IMR-90 (cell line): ENCODE data around the gene PNMA1. TPM values are rescaled to one million over a fixed set of nuclear protein-coding genes. Genes with fewer than 3 reads are reported as not detected.

Experiments used
- ATAC-seq: fragments of 200-7000 bp; cut with Tn5 transposase; 2 replicates; pipeline ENCODE4 v1.9.1; 2020; ENCODE audit warnings: low read depth, mild to moderate bottlenecking, moderate library complexity
- BruUV-seq: library from RNA; stranded (reverse); fragments of 400-500 nt; replicated peaks from 2 replicates; lab custom pipeline; 2021; lab: Mats Ljungman, UMichigan
- CTCF ChIA-PET: fragments of 300-600 bp; formaldehyde crosslinking; extraction: SDS; loops from one replicate; lab custom pipeline; 2021; ENCODE audit warnings: antibody characterized with exemption; lab: Yijun Ruan, JAX
- POLR2A ChIA-PET: fragments of 300-600 bp; sonication (Branson Sonifier 250); formaldehyde crosslinking; loops from one replicate; lab custom pipeline; 2022; ENCODE audit warnings: antibody characterized with exemption; ENCODE audit not compliant: unreplicated experiment; lab: Charles Lee
- DNase-seq: peaks from one replicate; pipeline ENCODE4 v3.0.0; 2013
- H2AFZ ChIP-seq: replicated peaks from 2 replicates; pipeline ENCODE3; 2013; ENCODE audit warnings: low read length, mild to moderate bottlenecking; ENCODE audit not compliant: poor library complexity
- H2AK5ac ChIP-seq: 2 replicates; pipeline ENCODE4 v1.6.1; 2013; ENCODE audit warnings: low read depth, low read length, inconsistent platforms
- H2AK9ac ChIP-seq: replicated peaks from 2 replicates; pipeline ENCODE3; 2013; ENCODE audit warnings: mild to moderate bottlenecking, low read depth, low read length, moderate library complexity; ENCODE audit not compliant: poor library complexity
- H2BK120ac ChIP-seq: 2 replicates; pipeline ENCODE4 v1.6.1; 2013; ENCODE audit warnings: low read depth, low read length, inconsistent platforms
- H2BK15ac ChIP-seq: 3 replicates; pipeline ENCODE4 v1.6.1; 2013; ENCODE audit warnings: low read depth, low read length, inconsistent platforms
- H2BK20ac ChIP-seq: 2 replicates; pipeline ENCODE4 v1.6.1; 2013; ENCODE audit warnings: low read depth, mild to moderate bottlenecking, inconsistent platforms, low read length, moderate library complexity
- H2BK5ac ChIP-seq: 2 replicates; pipeline ENCODE4 v1.6.1; 2013; ENCODE audit warnings: mild to moderate bottlenecking, low read depth, low read length, inconsistent platforms; ENCODE audit not compliant: poor library complexity, severe bottlenecking
- H3K14ac ChIP-seq: replicated peaks from 2 replicates; pipeline ENCODE4 v1.6.1; 2013; ENCODE audit warnings: low read depth, low read length, inconsistent platforms
- H3K18ac ChIP-seq: 2 replicates; pipeline ENCODE4 v1.6.1; 2013; ENCODE audit warnings: low read depth, low read length, control low read depth
- H3K23ac ChIP-seq: 2 replicates; pipeline ENCODE4 v1.6.1; 2013; ENCODE audit warnings: low read depth, low read length, inconsistent platforms
- H3K27ac ChIP-seq: 2 replicates; pipeline ENCODE4 v1.5.1; 2013; ENCODE audit warnings: mild to moderate bottlenecking, control low read depth, low read length; ENCODE audit not compliant: insufficient read depth
- H3K27me3 ChIP-seq: 2 replicates; pipeline ENCODE4 v1.6.1; 2013; ENCODE audit warnings: low read length; ENCODE audit not compliant: control insufficient read depth, insufficient read depth
- H3K36me3 ChIP-seq: 2 replicates; pipeline ENCODE4 v1.6.1; 2013; ENCODE audit warnings: low read length, mixed read lengths; ENCODE audit not compliant: control insufficient read depth, insufficient read depth
- H3K4ac ChIP-seq: 2 replicates; pipeline ENCODE4 v1.6.1; 2013; ENCODE audit warnings: low read depth, low read length, inconsistent platforms
- H3K4me1 ChIP-seq: 2 replicates; pipeline ENCODE4 v1.6.1; 2013; ENCODE audit warnings: low read length, mixed read lengths; ENCODE audit not compliant: control insufficient read depth, insufficient read depth
- H3K4me2 ChIP-seq: 2 replicates; pipeline ENCODE4 v1.6.1; 2013; ENCODE audit warnings: low read depth, mild to moderate bottlenecking, control low read depth, low read length, moderate library complexity
- H3K4me3 ChIP-seq: 2 replicates; pipeline ENCODE4 v1.5.1; 2013; ENCODE audit warnings: low read depth, mild to moderate bottlenecking, control low read depth, low read length, moderate library complexity; ENCODE audit not compliant: insufficient read depth
- H3K56ac ChIP-seq: 2 replicates; pipeline ENCODE4 v1.6.1; 2013; ENCODE audit warnings: low read length, inconsistent platforms; ENCODE audit not compliant: insufficient read depth; ENCODE audit errors: extremely low read depth
- H3K79me1 ChIP-seq, 2 experiments: 2 replicates each; pipeline ENCODE4 v1.6.1; 2013; ENCODE audit warnings: low read length in 2 of 2, inconsistent platforms in 1 of 2, low read depth in 1 of 2
- H3K9ac ChIP-seq: 2 replicates; pipeline ENCODE4 v1.6.1; 2013; ENCODE audit warnings: low read depth, low read length, control low read depth
- H3K9me1 ChIP-seq: 2 replicates; pipeline ENCODE4 v1.6.1; 2013; ENCODE audit warnings: low read length, inconsistent platforms; ENCODE audit not compliant: insufficient read depth
- H3K9me3 ChIP-seq: 2 replicates; pipeline ENCODE4 v1.6.1; 2013; ENCODE audit warnings: low read length; ENCODE audit not compliant: control insufficient read depth, insufficient read depth
- H4K20me1 ChIP-seq: 2 replicates; pipeline ENCODE4 v1.6.1; 2013; ENCODE audit warnings: low read length, inconsistent platforms; ENCODE audit not compliant: insufficient read depth
- H4K5ac ChIP-seq: 2 replicates; pipeline ENCODE4 v1.6.1; 2013; ENCODE audit warnings: mild to moderate bottlenecking, low read depth, low read length, control low read depth
- H4K8ac ChIP-seq, 2 experiments: 2 replicates each; pipeline ENCODE4 v1.6.1; 2013; ENCODE audit warnings: low read depth in 2 of 2, low read length in 2 of 2, control low read depth in 1 of 2, inconsistent platforms in 1 of 2
- H4K91ac ChIP-seq: 2 replicates; pipeline ENCODE4 v1.6.1; 2013; ENCODE audit warnings: low read depth, low read length, inconsistent platforms; ENCODE audit not compliant: insufficient read depth
- BHLHE40 ChIP-seq: fragments of 150-350 bp; IDR thresholded peaks from 2 replicates; pipeline ENCODE4 v1.6.1; 2016; ENCODE audit warnings: mild to moderate bottlenecking, low read depth, low read length
- CEBPB ChIP-seq: IDR thresholded peaks from 2 replicates; pipeline ENCODE4 v1.6.1; 2012; ENCODE audit warnings: low read depth, low read length, improper control_type of control experiment
- CHD1 ChIP-seq: IDR thresholded peaks from 2 replicates; pipeline ENCODE4 v1.6.1; 2012; ENCODE audit warnings: low read depth, low read length, improper control_type of control experiment
- CTCF ChIP-seq: conservative IDR thresholded peaks from 2 replicates; pipeline ENCODE4 v1.5.1; 2012; ENCODE audit warnings: mild to moderate bottlenecking, low read depth, low read length, improper control_type of control experiment
- ELK1 ChIP-seq: fragments of 150-350 bp; IDR thresholded peaks from 2 replicates; pipeline ENCODE4 v1.6.1; 2016; ENCODE audit warnings: low read depth, mild to moderate bottlenecking, low read length, moderate library complexity, borderline replicate concordance
- FOS ChIP-seq: fragments of 150-350 bp; IDR thresholded peaks from 2 replicates; pipeline ENCODE4 v1.6.1; 2016; ENCODE audit warnings: low read depth, low read length
- MAFK ChIP-seq: IDR thresholded peaks from 2 replicates; pipeline ENCODE4 v1.6.1; 2012; ENCODE audit warnings: low read depth, low read length, improper control_type of control experiment
- MAZ ChIP-seq: IDR thresholded peaks from 2 replicates; pipeline ENCODE4 v1.6.1; 2012; ENCODE audit warnings: low read depth, mild to moderate bottlenecking, low read length, improper control_type of control experiment, moderate library complexity, borderline replicate concordance
- MXI1 ChIP-seq: IDR thresholded peaks from 2 replicates; pipeline ENCODE4 v1.6.1; 2012; ENCODE audit warnings: low read depth, mild to moderate bottlenecking, low read length, moderate library complexity, borderline replicate concordance
- NFE2L2 ChIP-seq: fragments of 150-350 bp; IDR thresholded peaks from 2 replicates; pipeline ENCODE4 v1.6.1; 2016; ENCODE audit warnings: low read depth, mild to moderate bottlenecking, low read length
- RAD21 ChIP-seq: IDR thresholded peaks from 2 replicates; pipeline ENCODE4 v1.6.1; 2012; ENCODE audit warnings: low read length, improper control_type of control experiment
- RCOR1 ChIP-seq: IDR thresholded peaks from 2 replicates; pipeline ENCODE4 v1.6.1; 2012; ENCODE audit warnings: mild to moderate bottlenecking, low read length, improper control_type of control experiment; ENCODE audit not compliant: insufficient replicate concordance
- SMC3 ChIP-seq: fragments of 150-350 bp; IDR thresholded peaks from 2 replicates; pipeline ENCODE4 v1.6.1; 2016; ENCODE audit warnings: low read depth, mild to moderate bottlenecking, antibody characterized with exemption, low read length, moderate library complexity
- USF2 ChIP-seq: fragments of 150-350 bp; IDR thresholded peaks from 2 replicates; pipeline ENCODE4 v1.6.1; 2017; ENCODE audit warnings: mild to moderate bottlenecking, antibody characterized with exemption, low read length, low read depth
- WGBS, 2 experiments: methylation state at CpG; one replicate each; pipeline versions ENCODE4 v1.1.5 to v1.1.7; 2013; ENCODE audit warnings: missing lambda C conversion rate in 2 of 2; ENCODE audit not compliant: insufficient read length in 1 of 2; ENCODE audit errors: extremely low coverage in 2 of 2; 5-methylcytosine and 5-hydroxymethylcytosine counted together
- dilution Hi-C: fragments of 300-500 bp; cut with HindIII; formaldehyde crosslinking; loops from one replicate; pipeline ENCODE4 v1.14.3; 2018; ENCODE audit warnings: low sequenced_read_pairs; ENCODE audit not compliant: unreplicated experiment
- in situ Hi-C: fragments of 300-500 bp; cut with MboI; formaldehyde crosslinking; loops from 3 replicates; pipeline ENCODE4 v1.14.3; 2019; ENCODE audit warnings: low sequenced_read_pairs, inconsistent platforms, mixed read lengths
- intact Hi-C: fragments of 100-400 bp; cut with micrococcal nuclease; formaldehyde crosslinking; loops from 2 replicates; pipeline ENCODE4 v1.10.0; 2022
- polyA plus RNA-seq, 3 experiments: library from polyadenylated mRNA; depleted of rRNA; stranded (reverse); fragments of >200 nt; gene quantifications; 2 replicates each; pipeline ENCODE4 v1.2.3, GENCODE V29; 2012; ENCODE audit warnings: low replicate concordance in 1 of 3
- total RNA-seq: library from RNA; depleted of rRNA; stranded (reverse); fragments of >200 nt; gene quantifications from 2 replicates; pipeline ENCODE4 v1.2.3, GENCODE V29; 2012

PNMA1 gene
- total and polyA plus RNA-seq, 2 of the 4 experiments (the other 2 are of a cell fraction), result 6.5 to 28.2 TPM

GRCh38 chr14:73744175-73744867 is 30.1 kb upstream of the PNMA1 start:
- dilution Hi-C loops (no loop called here), in situ Hi-C loops (no loop called here), intact Hi-C loops (no loop called here)
- peak overlapping the region; percentile 17; the same call in 1 of the 2 replicates for H2AK5ac ChIP-seq
- H2BK5ac ChIP-seq, result no peak overlapping the region
- H3K9me3 ChIP-seq, result no peaks in the 10 kb centered on the region
- H4K20me1 ChIP-seq, result peaks cover 99% of the 10 kb centered on the region
- DNase-seq (no peak), ATAC-seq (no peak)
- H3K27me3 ChIP-seq, result no peaks in the 10 kb centered on the region
- H3K23ac ChIP-seq, result peak overlapping the region; percentile 75
- H4K5ac ChIP-seq, result no peak overlapping the region
- peaks cover 26 to 99% of the 10 kb centered on the region in 2 experiments for H3K79me1 ChIP-seq
- H3K56ac ChIP-seq, result no peak overlapping the region
- H2AFZ ChIP-seq, result no peak overlapping the region
- H4K91ac ChIP-seq, result no peak overlapping the region
- H2AK9ac ChIP-seq, result peak overlapping the region; percentile 6
- H3K4ac ChIP-seq, result 0 out of 2 replicates have a peak overlapping the region, but pooled peaks have one; percentile 6
- 0 out of 4 replicates have a peak overlapping the region, but pooled peaks of 1 of the 2 experiments have one; percentile 5 for H4K8ac ChIP-seq
- 0 out of 2 replicates have a peak overlapping the region, but pooled peaks have one; percentile 40 for H3K14ac ChIP-seq
- H3K18ac ChIP-seq, result no peak overlapping the region
- no TSS peak for BruUV-seq
- H2BK15ac ChIP-seq, result no peak overlapping the region
- no peak overlapping the region for H2BK20ac ChIP-seq
- H3K9me1 ChIP-seq, result peaks cover 50% of the 10 kb centered on the region
- H3K9ac ChIP-seq, result no peak overlapping the region
- peaks cover 4% of the 10 kb centered on the region; the same call in 1 of the 2 replicates for H3K36me3 ChIP-seq
- CTCF ChIA-PET, result interaction anchor here (0.6 to 1.4 kb wide), 2 partner anchors 9 to 174 kb away, joined by 3 read pairs; no protein-coding TSS in a partner anchor
- no peak overlapping the region for H2BK120ac ChIP-seq
- peaks cover 65% of the 10 kb centered on the region for H3K4me1 ChIP-seq
- POLR2A ChIA-PET, result no interaction called here
- no peak overlapping the region for H3K4me2 ChIP-seq
- 0 out of 2 replicates have a peak overlapping the region, but pooled peaks have one; percentile 1 for H3K27ac ChIP-seq
- WGBS, 2 experiments, result 60% methylated on average over 3 of the region's 7 CpGs; no CpG with 5 or more reads in 1 of the 2 experiments
- H3K4me3 ChIP-seq, result no peak overlapping the region
- TF ChIP-seq USF2, result no peak
- TF ChIP-seq RCOR1, result no peak
- TF ChIP-seq MAZ, result no peak
- TF ChIP-seq BHLHE40, result no peak
- TF ChIP-seq SMC3, result no peak
- TF ChIP-seq MAFK, result no peak
- no peak for TF ChIP-seq CTCF
- TF ChIP-seq FOS, result no peak
- no peak for TF ChIP-seq RAD21
- TF ChIP-seq NFE2L2, result no peak
- no peak for TF ChIP-seq ELK1
- no peak for TF ChIP-seq CEBPB
- TF ChIP-seq CHD1, result no peak
- TF ChIP-seq MXI1, result no peak
